GM23338 (cell line): ENCODE results near the gene FBXO33. TPM values are rescaled to one million over a fixed set of nuclear protein-coding genes. Genes with fewer than 3 reads are reported as not detected.

Source experiments
- ATAC-seq: fragments of 200-7000 bp; cut with Tn5 transposase; 3 replicates; pipeline ENCODE4 v1.9.1; 2020
- DNase-seq: peaks from one replicate; pipeline ENCODE4 v3.0.0-alpha.2; 2015; ENCODE audit warnings: low spot score
- H2AFZ ChIP-seq: fragments of 200-600 bp; sonication (generic); 2 replicates; pipeline ENCODE4 v1.8.0; 2016; ENCODE audit warnings: antibody characterized with exemption, mild to moderate bottlenecking, moderate library complexity
- H3F3A ChIP-seq: fragments of 200-600 bp; sonication (generic); replicated peaks from 2 replicates; pipeline ENCODE4 v1.8.0; 2017; ENCODE audit warnings: antibody characterized with exemption, mixed run types, low read depth
- H3K27ac ChIP-seq: fragments of 200-600 bp; sonication (generic); 2 replicates; pipeline ENCODE4 v1.6.1; 2016; ENCODE audit warnings: low read depth
- H3K27me3 ChIP-seq: fragments of 200-600 bp; sonication (generic); 2 replicates; pipeline ENCODE4 v1.8.0; 2016; ENCODE audit warnings: mild to moderate bottlenecking, mixed run types, moderate library complexity; ENCODE audit not compliant: insufficient read depth
- H3K36me3 ChIP-seq: fragments of 200-600 bp; sonication (generic); 2 replicates; pipeline ENCODE4 v1.8.0; 2016; ENCODE audit warnings: mild to moderate bottlenecking; ENCODE audit not compliant: insufficient read depth
- H3K4me1 ChIP-seq: fragments of 200-600 bp; sonication (generic); 2 replicates; pipeline ENCODE4 v1.8.0; 2016; ENCODE audit warnings: mild to moderate bottlenecking, moderate library complexity; ENCODE audit not compliant: insufficient read depth
- H3K4me2 ChIP-seq: fragments of 200-600 bp; sonication (generic); 2 replicates; pipeline ENCODE4 v1.7.1; 2017; ENCODE audit warnings: mixed run types
- H3K4me3 ChIP-seq: fragments of 200-600 bp; sonication (generic); 2 replicates; pipeline ENCODE4 v1.6.1; 2016; ENCODE audit warnings: mixed run types
- H3K79me2 ChIP-seq: fragments of 200-600 bp; sonication (generic); replicated peaks from 2 replicates; pipeline ENCODE4 v1.8.0; 2017; ENCODE audit warnings: mild to moderate bottlenecking; ENCODE audit not compliant: insufficient read depth
- H3K9me2 ChIP-seq: fragments of 200-600 bp; sonication (generic); 2 replicates; pipeline ENCODE4 v1.8.0; 2017; ENCODE audit not compliant: insufficient read depth
- H4K20me1 ChIP-seq: fragments of 200-600 bp; sonication (generic); replicated peaks from 2 replicates; pipeline ENCODE4 v1.8.0; 2017; ENCODE audit warnings: mild to moderate bottlenecking; ENCODE audit not compliant: insufficient read depth
- H3K27ac Mint-ChIP-seq: 2 replicates; pipeline ENCODE4 v1.8.0; 2020; ENCODE audit warnings: inconsistent platforms, mild to moderate bottlenecking, moderate library complexity, mixed read lengths
- H3K27me3 Mint-ChIP-seq: 3 replicates; pipeline ENCODE4 v1.8.0; 2022; ENCODE audit warnings: low read depth, mild to moderate bottlenecking, moderate library complexity, mixed read lengths, inconsistent platforms; ENCODE audit not compliant: insufficient read depth, poor library complexity
- H3K36me3 Mint-ChIP-seq: 3 replicates; pipeline ENCODE4 v1.8.0; 2021; ENCODE audit warnings: low read depth, mild to moderate bottlenecking, inconsistent platforms, moderate library complexity, mixed read lengths
- H3K4me1 Mint-ChIP-seq: 3 replicates; pipeline ENCODE4 v1.8.0; 2020; ENCODE audit warnings: mild to moderate bottlenecking, inconsistent platforms, mixed read lengths
- H3K4me3 Mint-ChIP-seq: 3 replicates; pipeline ENCODE4 v1.8.0; 2021; ENCODE audit warnings: moderate library complexity, mild to moderate bottlenecking, inconsistent platforms, mixed read lengths
- H3K9me3 Mint-ChIP-seq: 3 replicates; pipeline ENCODE4 v1.8.0; 2020; ENCODE audit warnings: moderate library complexity, mild to moderate bottlenecking, inconsistent platforms, mixed read lengths
- CREB1 ChIP-seq: fragments of 250-450 bp; sonication (Bioruptor Pico); IDR thresholded peaks from 2 replicates; pipeline ENCODE4 v1.5.0; 2020; ENCODE audit warnings: low read depth, mild to moderate bottlenecking, moderate library complexity
- CTCF ChIP-seq, 2 experiments: fragments of 200-600 bp in 1 of 2; sonication (generic) in 1 of 2; conservative IDR thresholded peaks; 2 replicates each; pipeline versions ENCODE4 v1.5.1 to v1.6.1; 2016 to 2017; ENCODE audit warnings: antibody characterized with exemption in 2 of 2, low read depth in 2 of 2, mild to moderate bottlenecking in 2 of 2, moderate library complexity in 1 of 2
- ETS1 ChIP-seq: IDR thresholded peaks from 2 replicates; pipeline ENCODE4 v1.6.1; 2016; ENCODE audit warnings: antibody characterized with exemption
- EZH2phosphoT487 ChIP-seq: fragments of 200-600 bp; sonication (generic); IDR thresholded peaks from one replicate; pipeline ENCODE4 v1.8.1; 2018; ENCODE audit warnings: antibody characterized with exemption; ENCODE audit not compliant: unreplicated experiment
- POLR2AphosphoS5 ChIP-seq: IDR thresholded peaks from 2 replicates; pipeline ENCODE4 v1.6.1; 2016; ENCODE audit warnings: antibody characterized with exemption, low read depth
- ZNF462 ChIP-seq: fragments of 250-450 bp; sonication (Bioruptor Pico); IDR thresholded peaks from 2 replicates; pipeline ENCODE4 v1.5.0; 2020; ENCODE audit warnings: mild to moderate bottlenecking, moderate library complexity
- polyA plus RNA-seq: library from polyadenylated mRNA; unstranded; fragments of >200 nt; fragmentation: Nextera tagmentation; extraction: Ambion mirVana; gene quantifications from 2 replicates; pipeline ENCODE4 v1.2.1, GENCODE V29; 2016
- total RNA-seq: library from RNA; depleted of rRNA; stranded (reverse); fragments of >200 nt; shearing (Covaris generic); gene quantifications from 2 replicates; pipeline ENCODE4 v1.2.3, GENCODE V29; 2014

FBXO33 gene
- total and polyA plus RNA-seq, 2 experiments from 2014 or later = 6.7 to 13.1 TPM

- H3K9me3 Mint-ChIP-seq = no peaks in the 10 kb centered on the region
- Histone ChIP-seq H3K4me3 (peak overlapping the region; percentile 75), H2AFZ (peak overlapping the region; percentile 69), H3F3A (no peaks in the 10 kb centered on the region), H4K20me1 (peaks cover 11% of the 10 kb centered on the region; the same call in 1 of the 2 replicates), H3K4me2 (peak overlapping the region; percentile 86), H3K27me3 (no peaks in the 10 kb centered on the region), H3K4me1 (peaks cover 16% of the 10 kb centered on the region; the same call in 1 of the 2 replicates), H3K9me2 (no peaks in the 10 kb centered on the region), H3K79me2 (peaks cover 38% of the 10 kb centered on the region), H3K36me3 (no peaks in the 10 kb centered on the region), H3K27ac (peak overlapping the region; percentile 99)
- peaks cover 17% of the 10 kb centered on the region for H3K4me1 Mint-ChIP-seq
- H3K27ac Mint-ChIP-seq = peak overlapping the region; percentile 98
- ATAC-seq (peak; percentile 89), DNase-seq (peak; percentile 88)
- H3K27me3 Mint-ChIP-seq = peaks cover 4% of the 10 kb centered on the region
- no peaks in the 10 kb centered on the region for H3K36me3 Mint-ChIP-seq
- no peak for TF ChIP-seq ETS1
- TF ChIP-seq CTCF (conservative IDR thresholded peaks at IDR 0.05; ENCODE audit: low read depth in 2 of 2) = peak in 1 of 2 experiments; percentile 19; a peak in 1 of 4 replicates
- no peak for TF ChIP-seq EZH2phosphoT487
- no peak for TF ChIP-seq ZNF462 (CRISPR knock-in tag)
- peak; percentile 21; the same call in 1 of the 2 replicates for TF ChIP-seq CREB1
- peak; percentile 81 for TF ChIP-seq POLR2AphosphoS5
- H3K4me3 Mint-ChIP-seq = peak overlapping the region; percentile 100
These were observed 602 bp upstream of the FBXO33 start for GRCh38 chr14:39432619-39433451.
